H54 (cell line): ENCODE results near the gene AANAT.

Experiments used
- DNase-seq: peaks from one replicate; pipeline ENCODE4 v3.0.0; 2011; ENCODE audit warnings: low spot score, mixed read lengths; ENCODE audit not compliant: insufficient read length
- FAIRE-seq: peaks from 3 replicates; lab custom pipeline; 2011; peaks lifted over from hg19 to GRCh38; lab: Jason Lieb, UNC
- POLR2A ChIP-seq: IDR thresholded peaks from 2 replicates; pipeline ENCODE4 v1.6.1; 2011; ENCODE audit warnings: low read depth, mild to moderate bottlenecking, low read length

The AANAT gene

DNA sequence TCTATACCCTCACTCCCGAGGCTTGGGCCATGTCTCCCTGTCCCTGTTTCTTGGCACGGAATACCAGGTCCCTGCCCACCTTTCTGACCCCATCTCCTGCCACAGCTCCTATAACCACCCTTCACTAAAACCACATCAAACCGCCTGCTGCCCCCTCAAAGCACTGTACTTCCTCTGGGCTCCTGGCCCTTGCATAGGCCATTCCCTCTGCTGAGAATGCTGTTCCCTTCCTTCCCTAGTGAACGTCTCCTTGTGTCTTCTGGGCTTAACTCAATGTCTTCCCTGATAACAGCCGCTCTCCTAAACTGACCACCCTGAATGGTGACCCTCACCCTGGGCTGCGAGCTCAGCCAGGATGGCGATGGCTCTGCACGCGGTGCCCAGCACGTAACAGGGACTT is 10.7 kb downstream of the AANAT start:
- TF ChIP-seq POLR2A, result no peak
- FAIRE-seq (no peak), DNase-seq (no peak)

GRCh38 chr17:76478730-76479514 is 11.5 kb downstream of the AANAT start:
- FAIRE-seq (no peak), DNase-seq (no peak)
- no peak for TF ChIP-seq POLR2A

DNA sequence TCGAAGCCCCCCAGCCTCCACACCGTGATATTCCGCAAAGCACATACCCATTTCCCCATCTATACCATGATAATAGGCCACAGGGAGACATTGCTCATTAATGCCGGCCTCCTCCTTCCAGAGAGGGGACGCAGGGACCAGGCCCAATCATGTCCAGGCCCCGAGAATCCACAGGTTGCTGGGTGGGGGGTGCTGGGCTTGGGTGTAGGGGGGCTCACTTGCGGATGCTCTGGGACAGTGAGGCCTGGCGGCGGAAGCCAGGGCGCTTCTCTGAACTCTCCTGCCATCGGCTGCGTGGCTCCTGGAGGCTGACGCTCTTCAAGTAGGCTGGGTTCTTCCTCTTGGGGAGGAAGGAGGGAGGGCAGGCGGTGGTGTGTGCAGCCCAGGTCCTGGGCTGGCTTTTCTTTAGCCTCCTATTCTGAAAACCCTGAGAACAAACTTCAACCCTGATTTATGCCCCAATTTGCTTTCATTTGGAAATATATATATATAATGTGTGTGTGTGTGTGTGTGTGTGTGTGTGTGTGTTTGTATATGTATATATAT is 12.2 kb downstream of the AANAT start:
- FAIRE-seq (no peak), DNase-seq (no peak)
- TF ChIP-seq POLR2A, result no peak

GRCh38 chr17:76480632-76481031 is 13.2 kb downstream of the AANAT start:
- FAIRE-seq (no peak), DNase-seq (no peak)
- no peak for TF ChIP-seq POLR2A

GRCh38 chr17:76481071-76481655 is 13.8 kb downstream of the AANAT start:
- DNase-seq (no peak), FAIRE-seq (no peak)
- no peak for TF ChIP-seq POLR2A

DNA sequence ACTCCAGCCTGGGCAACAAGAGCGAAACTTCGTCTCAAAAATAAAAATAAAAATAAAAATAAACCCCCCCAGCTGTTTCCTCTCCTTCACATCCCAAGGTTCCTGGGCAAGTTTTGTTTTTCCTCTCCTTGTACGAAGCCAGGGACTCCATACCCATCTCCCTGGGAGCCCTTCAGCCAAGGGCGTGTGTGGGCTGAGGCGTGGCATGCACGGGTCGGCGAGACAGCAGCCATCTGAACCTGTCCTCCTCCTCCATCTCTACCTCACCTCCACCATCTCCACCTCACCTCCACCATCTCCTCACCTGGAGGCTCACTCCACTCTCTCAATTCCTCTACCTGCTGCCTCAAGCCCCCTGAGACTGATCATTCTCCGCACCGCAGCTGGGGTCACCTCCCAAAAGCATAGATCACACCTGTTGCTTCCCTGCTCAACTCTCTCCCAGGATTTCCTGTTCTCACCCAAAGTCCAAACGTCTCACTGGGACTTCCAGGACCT is 16.9 kb downstream of the AANAT start:
- DNase-seq, result no peak
- FAIRE-seq, result no peak
- no peak for TF ChIP-seq POLR2A

DNA sequence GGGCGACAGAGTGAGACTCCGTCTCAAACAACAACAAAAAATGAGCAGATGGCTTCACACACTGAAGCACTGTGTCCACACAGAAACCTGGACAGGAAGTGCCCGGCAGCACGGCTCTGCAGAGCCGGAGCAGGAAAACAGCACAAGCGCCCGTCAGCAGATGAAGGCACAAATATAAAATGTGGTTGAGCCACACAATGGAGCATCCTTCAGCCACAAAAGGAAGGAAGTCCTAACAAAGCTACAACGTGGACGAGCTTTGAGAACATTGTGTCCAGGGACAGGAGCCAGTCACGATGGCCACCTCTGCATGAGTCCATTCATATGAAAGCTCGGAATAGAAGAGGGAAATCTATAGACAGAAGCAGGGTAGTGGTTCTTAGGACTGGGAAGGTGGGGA is 18.2 kb downstream of the AANAT start:
- no peak for FAIRE-seq
- no peak for TF ChIP-seq POLR2A
- no peak for DNase-seq

- FAIRE-seq, result no peak
Measured at GRCh38 chr17:76487451-76488192, 20.2 kb downstream of the AANAT start.

DNA sequence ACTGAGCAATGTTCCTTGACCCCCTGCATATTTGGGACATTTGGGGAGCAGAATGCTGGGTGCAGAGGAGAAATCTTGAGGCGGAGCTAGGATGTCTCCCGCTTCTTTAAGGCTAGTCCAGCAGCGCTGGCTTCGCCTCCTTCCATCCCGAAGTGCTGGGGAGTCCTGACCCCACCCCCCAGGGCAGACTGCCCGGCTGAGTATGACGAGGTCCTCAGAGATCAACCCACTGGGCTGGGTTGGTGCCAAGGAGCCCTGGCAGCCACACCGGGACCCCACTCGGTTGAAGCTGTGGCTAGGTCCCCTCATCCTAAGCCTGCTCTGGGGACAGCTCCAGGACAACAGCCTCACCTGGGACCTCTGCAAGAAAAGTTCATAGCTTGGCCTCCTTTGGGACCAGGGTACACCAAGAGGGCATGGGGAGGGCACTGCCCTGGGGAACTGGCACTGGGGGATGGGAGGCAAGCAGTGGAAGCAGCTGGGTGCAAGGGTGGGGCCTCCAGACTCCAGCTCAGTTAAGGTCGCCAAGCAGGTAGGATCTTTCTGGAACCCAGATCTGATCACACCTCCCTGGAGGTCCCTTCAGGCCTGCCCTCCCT is 22.8 kb downstream of the AANAT start:
- FAIRE-seq (no peak), DNase-seq (no peak)
- TF ChIP-seq POLR2A, result no peak

More at GRCh38 chr17:76487451-76488192, 20.2 kb downstream of the AANAT start:
- TF ChIP-seq POLR2A, result no peak
- no peak for DNase-seq

DNA sequence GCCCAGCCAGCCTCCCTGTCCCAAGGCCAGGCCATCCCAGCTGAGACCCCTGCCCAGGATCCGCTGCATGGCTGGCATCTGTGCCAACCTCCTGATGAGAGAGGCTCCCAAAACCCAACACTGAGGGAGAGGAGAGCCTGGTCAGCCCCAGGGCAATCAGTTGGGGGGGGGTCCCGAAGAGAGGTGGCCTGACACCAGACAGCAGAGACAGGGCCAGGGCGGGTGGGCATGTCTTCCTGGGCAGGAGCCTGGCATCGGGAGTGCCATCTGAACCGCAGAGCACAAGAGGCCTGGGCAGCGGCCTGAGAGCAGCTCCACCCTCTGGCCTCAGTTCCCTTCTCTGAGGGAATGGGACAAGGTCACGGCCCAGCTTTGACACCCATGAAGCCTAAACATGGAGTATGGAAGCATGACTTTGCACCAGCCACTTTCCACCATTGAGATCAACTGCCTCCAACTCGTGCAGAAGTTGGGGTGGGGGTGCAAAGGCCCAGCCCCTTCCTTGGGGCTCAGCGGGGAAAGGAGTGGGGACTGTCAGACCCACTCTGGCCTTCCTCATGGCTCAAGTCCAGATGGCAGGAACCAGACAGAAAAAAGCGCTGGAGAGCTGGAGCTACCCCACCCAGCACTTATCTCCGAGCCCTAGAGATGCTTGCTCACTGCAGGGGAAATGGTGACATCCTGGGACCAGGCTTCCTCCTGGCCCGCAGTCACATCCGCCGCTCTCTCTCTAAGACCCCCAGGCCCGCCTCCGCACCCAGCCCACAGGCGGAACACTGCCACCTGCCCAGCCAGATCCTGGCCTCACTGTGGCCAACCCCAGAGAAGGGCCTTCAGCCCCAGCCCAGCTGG is 24.1 kb downstream of the AANAT start:
- no peak for TF ChIP-seq POLR2A
- no peak for DNase-seq
- no peak for FAIRE-seq

- FAIRE-seq, result no peak
Measured at GRCh38 chr17:76492123-76492988, 25.0 kb downstream of the AANAT start.

GRCh38 chr17:76492989-76493501 is 25.6 kb downstream of the AANAT start:
- peak; percentile 83 for DNase-seq
- no peak for TF ChIP-seq POLR2A
- FAIRE-seq, result no peak

More at GRCh38 chr17:76492123-76492988, 25.0 kb downstream of the AANAT start:
- no peak for TF ChIP-seq POLR2A
- DNase-seq, result no peak
